Trophoblast cell (in vitro differentiated cells and primary cell): ENCODE data around the gene SLC41A3.
A peak's percentile ranks its signal among the peaks of the same experiment; 100 is the strongest.

Experiments used
- DNase-seq, 2 donors: peaks; one replicate each; pipeline ENCODE4 v3.0.0-alpha.2; 2016
- H2AFZ ChIP-seq: 2 replicates; pipeline ENCODE4 v1.6.1; 2013; ENCODE audit warnings: low read length, moderate library complexity, mild to moderate bottlenecking; ENCODE audit not compliant: insufficient read depth, poor library complexity
- H2AK5ac ChIP-seq: 2 replicates; pipeline ENCODE4 v1.6.1; 2013; ENCODE audit warnings: mild to moderate bottlenecking, low read length
- H2BK120ac ChIP-seq: 2 replicates; pipeline ENCODE4 v1.6.1; 2013; ENCODE audit warnings: low read length, mild to moderate bottlenecking, moderate library complexity; ENCODE audit not compliant: insufficient read depth, poor library complexity
- H2BK12ac ChIP-seq: 2 replicates; pipeline ENCODE4 v1.6.1; 2013; ENCODE audit warnings: mild to moderate bottlenecking, low read length, moderate library complexity
- H2BK5ac ChIP-seq: 2 replicates; pipeline ENCODE4 v1.6.1; 2013; ENCODE audit warnings: low read length, low read depth, moderate library complexity, mild to moderate bottlenecking; ENCODE audit not compliant: poor library complexity
- H3K14ac ChIP-seq: 2 replicates; pipeline ENCODE4 v1.6.1; 2013; ENCODE audit warnings: mild to moderate bottlenecking, low read length
- H3K18ac ChIP-seq: 2 replicates; pipeline ENCODE4 v1.6.1; 2013; ENCODE audit warnings: mild to moderate bottlenecking, low read length
- H3K23ac ChIP-seq: 2 replicates; pipeline ENCODE4 v1.6.1; 2013; ENCODE audit warnings: low read length
- H3K27ac ChIP-seq: 2 replicates; pipeline ENCODE4 v1.5.1; 2013; ENCODE audit warnings: low read depth, mild to moderate bottlenecking, inconsistent platforms, low read length, moderate library complexity
- H3K27me3 ChIP-seq: 2 replicates; pipeline ENCODE4 v1.6.1; 2013; ENCODE audit warnings: inconsistent platforms, mild to moderate bottlenecking, low read length, moderate library complexity; ENCODE audit not compliant: insufficient read depth
- H3K36me3 ChIP-seq, 2 experiments: 1 replicate in 1 of 2; 2 replicates in 1 of 2; pipeline ENCODE4 v1.6.1; 2013; ENCODE audit warnings: low read length in 2 of 2, mild to moderate bottlenecking in 2 of 2, moderate library complexity in 1 of 2; ENCODE audit not compliant: insufficient read depth in 2 of 2, control insufficient read depth in 1 of 2
- H3K4ac ChIP-seq: 2 replicates; pipeline ENCODE4 v1.6.1; 2013; ENCODE audit warnings: low read depth, mild to moderate bottlenecking, low read length, moderate library complexity
- H3K4me1 ChIP-seq, 2 experiments: 1 replicate in 1 of 2; 2 replicates in 1 of 2; pipeline ENCODE4 v1.6.1; 2013; ENCODE audit warnings: low read length in 2 of 2, mild to moderate bottlenecking in 2 of 2, moderate library complexity in 1 of 2; ENCODE audit not compliant: insufficient read depth in 2 of 2, control insufficient read depth in 1 of 2
- H3K4me2 ChIP-seq: 2 replicates; pipeline ENCODE4 v1.6.1; 2013; ENCODE audit warnings: inconsistent platforms, mild to moderate bottlenecking, low read length, moderate library complexity
- H3K4me3 ChIP-seq: 2 replicates; pipeline ENCODE4 v1.5.1; 2013; ENCODE audit warnings: mild to moderate bottlenecking, low read depth, low read length, inconsistent platforms
- H3K79me1 ChIP-seq: one replicate; pipeline ENCODE4 v1.6.1; 2013; ENCODE audit warnings: low read length
- H3K79me2 ChIP-seq: 2 replicates; pipeline ENCODE4 v1.6.1; 2013; ENCODE audit warnings: low read length, mild to moderate bottlenecking; ENCODE audit not compliant: control insufficient read depth, insufficient read depth, poor library complexity
- H3K9ac ChIP-seq: 2 replicates; pipeline ENCODE4 v1.6.1; 2013; ENCODE audit warnings: mild to moderate bottlenecking, low read length
- H3K9me3 ChIP-seq: 2 replicates; pipeline ENCODE4 v1.6.1; 2013; ENCODE audit warnings: low read depth, mild to moderate bottlenecking, control low read depth, inconsistent platforms, low read length; ENCODE audit not compliant: insufficient read depth
- H4K12ac ChIP-seq: 2 replicates; pipeline ENCODE4 v1.6.1; 2013; ENCODE audit warnings: low read depth, mild to moderate bottlenecking, low read length, moderate library complexity
- H4K8ac ChIP-seq: 2 replicates; pipeline ENCODE4 v1.6.1; 2013; ENCODE audit warnings: low read depth, mild to moderate bottlenecking, low read length, moderate library complexity
- H4K91ac ChIP-seq: one replicate; pipeline ENCODE4 v1.6.1; 2013; ENCODE audit warnings: low read depth, mild to moderate bottlenecking, low read length, moderate library complexity
- WGBS: extraction: QIAGEN DNeasy Blood & Tissue Kit; methylation state at CpG from one replicate; pipeline ENCODE4 v1.1.7; 2013; ENCODE audit warnings: missing lambda C conversion rate; ENCODE audit not compliant: insufficient read length, insufficient coverage; ENCODE audit errors: extremely low coverage; 5-methylcytosine and 5-hydroxymethylcytosine counted together

SLC41A3 gene

GRCh38 chr3:126085276-126085675 lies 1.4 kb upstream of the SLC41A3 start:
- H3K4me3 ChIP-seq, result no peak overlapping the region
- H3K27ac ChIP-seq, result no peak overlapping the region
- no peak overlapping the region for H3K4ac ChIP-seq
- no peak overlapping the region for H2AK5ac ChIP-seq
- no peak overlapping the region for H3K23ac ChIP-seq
- DNase-seq, result no peak
- no peak overlapping the region for H2BK5ac ChIP-seq
- H3K4me2 ChIP-seq, result no peak overlapping the region
- no peak overlapping the region for H2AFZ ChIP-seq
- H4K12ac ChIP-seq, result no peak overlapping the region
- H3K9me3 ChIP-seq, result peaks cover 1% of the 10 kb centered on the region
- H4K91ac ChIP-seq, result peak overlapping the region; percentile 5
- no peak overlapping the region for H3K14ac ChIP-seq
- no peak overlapping the region for H2BK12ac ChIP-seq
- H3K18ac ChIP-seq, result no peak overlapping the region
- H4K8ac ChIP-seq, result no peak overlapping the region
- peak overlapping the region; percentile 68 for H2BK120ac ChIP-seq
- peaks cover 2% of the 10 kb centered on the region for H3K79me2 ChIP-seq
- H3K9ac ChIP-seq, result no peak overlapping the region
- WGBS, result no CpG with 5 or more reads among the region's 7 CpGs
- H3K79me1 ChIP-seq, result peaks cover 11% of the 10 kb centered on the region
- peaks cover 0 to 1% of the 10 kb centered on the region in 2 experiments for H3K36me3 ChIP-seq
- peaks cover 0 to 6% of the 10 kb centered on the region in 2 experiments for H3K4me1 ChIP-seq
- no peaks in the 10 kb centered on the region for H3K27me3 ChIP-seq

- Histone ChIP-seq H2BK12ac (no peak overlapping the region), H4K12ac (no peak overlapping the region), H3K4me3 (no peak overlapping the region), H3K23ac (no peak overlapping the region), H4K8ac (no peak overlapping the region), H2AFZ (no peak overlapping the region), H3K27ac (peak overlapping the region; percentile 84), H3K14ac (no peak overlapping the region), H3K27me3 (no peaks in the 10 kb centered on the region), H2BK120ac (no peak overlapping the region), H3K79me1 (peaks cover 11% of the 10 kb centered on the region), H2AK5ac (no peak overlapping the region), H3K79me2 (peaks cover 2% of the 10 kb centered on the region), H3K36me3 (peaks cover 0 to 1% of the 10 kb centered on the region in 2 experiments), H3K4me2 (peak overlapping the region; percentile 52), H4K91ac (no peak overlapping the region), H3K18ac (no peak overlapping the region), H3K9ac (no peak overlapping the region), H3K4me1 (peaks cover 0 to 6% of the 10 kb centered on the region in 2 experiments), H3K4ac (no peak overlapping the region), H3K9me3 (peaks cover 1% of the 10 kb centered on the region), H2BK5ac (no peak overlapping the region)
- DNase-seq, result peak; percentile 49 to 77
- no CpG with 5 or more reads among the region's 5 CpGs for WGBS
Observed at GRCh38 chr3:126084768-126085180, 850 bp upstream of the SLC41A3 start.

- H3K9me3 ChIP-seq, result peaks cover 1% of the 10 kb centered on the region
- peaks cover 11% of the 10 kb centered on the region for H3K79me1 ChIP-seq
Observed at GRCh38 chr3:126083511-126083912, 412 bp downstream of the SLC41A3 start.

GRCh38 chr3:126083138-126083445 lies 832 bp downstream of the SLC41A3 start:
- peaks cover 0 to 1% of the 10 kb centered on the region in 2 experiments for H3K36me3 ChIP-seq
- H3K4me3 ChIP-seq, result no peak overlapping the region
- no CpG with 5 or more reads among the region's 3 CpGs for WGBS
- no peak overlapping the region for H3K4ac ChIP-seq
- no peak overlapping the region for H3K27ac ChIP-seq
- H3K23ac ChIP-seq, result no peak overlapping the region
- peaks cover 11% of the 10 kb centered on the region for H3K79me1 ChIP-seq
- H3K18ac ChIP-seq, result no peak overlapping the region
- H3K9me3 ChIP-seq, result peaks cover 1% of the 10 kb centered on the region
- H2BK5ac ChIP-seq, result no peak overlapping the region
- H3K27me3 ChIP-seq, result no peaks in the 10 kb centered on the region
- no peak overlapping the region for H2BK12ac ChIP-seq
- peak overlapping the region; percentile 36 for H4K91ac ChIP-seq
- peak overlapping the region; percentile 72 for H3K4me2 ChIP-seq
- H2AK5ac ChIP-seq, result no peak overlapping the region
- H3K14ac ChIP-seq, result no peak overlapping the region
- peaks cover 2% of the 10 kb centered on the region for H3K79me2 ChIP-seq
- peak overlapping the region; percentile 55 for H2AFZ ChIP-seq
- no peak overlapping the region for H2BK120ac ChIP-seq
- H4K8ac ChIP-seq, result no peak overlapping the region
- peaks cover 0 to 6% of the 10 kb centered on the region in 2 experiments for H3K4me1 ChIP-seq
- H4K12ac ChIP-seq, result no peak overlapping the region
- DNase-seq, result no peak
- no peak overlapping the region for H3K9ac ChIP-seq

More at GRCh38 chr3:126083511-126083912, 412 bp downstream of the SLC41A3 start:
- peaks cover 2% of the 10 kb centered on the region for H3K79me2 ChIP-seq
- H3K9ac ChIP-seq, result peak overlapping the region; percentile 75
- DNase-seq, result peak; percentile 38 to 63
- no CpG with 5 or more reads among the region's 30 CpGs for WGBS
- H4K12ac ChIP-seq, result peak overlapping the region; percentile 20
- H2BK12ac ChIP-seq, result no peak overlapping the region
- peak overlapping the region; percentile 57 for H3K14ac ChIP-seq
- peak overlapping the region; percentile 4 for H3K4ac ChIP-seq
- peaks cover 0 to 6% of the 10 kb centered on the region in 2 experiments for H3K4me1 ChIP-seq
- no peak overlapping the region for H2BK5ac ChIP-seq
- peak overlapping the region; percentile 83 for H3K18ac ChIP-seq
- H4K91ac ChIP-seq, result peak overlapping the region; percentile 36
- H2BK120ac ChIP-seq, result peak overlapping the region; percentile 49
- H3K27ac ChIP-seq, result peak overlapping the region; percentile 3
- H4K8ac ChIP-seq, result peak overlapping the region; percentile 89
- peaks cover 0 to 1% of the 10 kb centered on the region in 2 experiments for H3K36me3 ChIP-seq
- no peak overlapping the region for H3K23ac ChIP-seq
- no peak overlapping the region for H2AK5ac ChIP-seq
- peak overlapping the region; percentile 73 for H3K4me3 ChIP-seq
- peak overlapping the region; percentile 72 for H3K4me2 ChIP-seq
- peak overlapping the region; percentile 55 for H2AFZ ChIP-seq
- H3K27me3 ChIP-seq, result no peaks in the 10 kb centered on the region
